HG03159 (cell line): ENCODE measurements around the gene ACAT2.
"Not testable (repeated sequence)": the region's sequence is repeated elsewhere in the genome, so short reads cannot be mapped to it uniquely, and the experiment has no call there.

ENCODE experiments used
- ATAC-seq: cut with Tn5 transposase; IDR thresholded peaks from one replicate; pipeline ENCODE4 v1.9.1; 2021; ENCODE audit warnings: mild to moderate bottlenecking, moderate library complexity; ENCODE audit not compliant: unreplicated experiment

The ACAT2 gene

DNA sequence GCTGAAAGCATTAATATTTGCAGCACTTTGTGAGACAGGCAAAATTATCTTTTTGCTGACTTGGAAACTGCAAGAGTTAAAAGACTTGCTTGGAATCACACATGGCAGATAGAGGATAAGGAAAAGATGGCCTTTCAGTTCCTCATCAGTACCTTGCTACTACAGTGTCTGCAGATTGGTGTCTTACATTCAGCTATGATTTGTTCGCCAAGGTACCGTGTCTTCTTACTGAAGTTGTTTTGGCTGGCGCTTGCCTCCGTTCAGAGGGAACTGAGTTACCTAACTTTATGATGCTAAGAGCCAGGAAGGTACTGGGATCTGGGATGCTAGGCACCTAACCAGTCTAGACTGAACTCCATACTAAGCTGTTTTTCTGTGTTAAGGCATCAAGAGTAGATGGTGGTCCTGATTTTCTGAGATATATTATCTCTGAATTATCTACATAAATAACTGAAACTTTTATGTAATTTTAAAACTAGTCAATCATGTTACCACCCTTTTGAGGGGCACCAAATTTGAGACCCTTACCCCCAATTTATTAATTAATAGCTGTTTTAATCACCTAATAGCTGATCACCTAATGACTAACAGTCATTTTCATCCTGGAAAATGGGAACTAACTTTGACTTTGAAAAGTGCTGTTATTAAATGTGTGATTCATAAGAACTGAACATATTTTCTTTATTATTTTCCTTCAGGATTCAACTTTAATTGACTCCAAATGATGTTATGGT lies 32.1 kb upstream of the ACAT2 start:
- ATAC-seq = no peak

DNA sequence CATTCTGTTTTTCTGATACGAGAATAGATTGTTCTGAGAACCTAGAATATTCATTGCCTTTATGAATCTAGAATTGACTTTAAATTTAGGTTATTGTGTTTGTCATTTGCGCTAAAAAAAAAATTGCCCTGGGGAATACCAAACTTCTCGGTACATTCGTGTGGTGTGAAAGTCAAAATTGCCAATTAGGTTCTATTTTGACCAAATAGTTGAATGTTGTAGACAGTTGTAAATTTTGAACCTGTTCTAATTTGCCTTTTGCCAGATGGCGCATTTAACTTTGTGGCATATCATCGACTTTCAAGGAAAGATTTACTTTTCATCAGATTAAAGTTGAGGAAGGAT lies 31.5 kb upstream of the ACAT2 start:
- no peak for ATAC-seq

DNA sequence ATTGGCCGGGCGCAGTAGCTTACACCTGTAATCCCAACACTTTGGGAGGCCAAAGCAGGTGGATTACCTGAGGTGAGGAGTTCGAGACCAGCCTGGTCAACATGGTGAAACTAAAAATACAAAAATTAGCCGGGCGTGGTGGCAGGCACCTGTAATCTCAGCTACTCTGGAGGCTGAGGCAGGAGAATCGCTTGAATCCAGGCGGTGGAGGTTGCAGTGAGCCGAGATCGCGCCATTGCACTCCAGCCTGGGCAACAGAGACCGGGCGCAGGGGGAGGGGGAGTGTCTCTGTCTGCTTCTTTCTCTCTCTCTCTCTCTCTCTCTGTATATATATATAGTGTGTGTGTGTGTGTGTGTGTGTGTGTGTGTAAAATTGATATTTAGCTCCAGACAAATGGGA lies 29.3 kb upstream of the ACAT2 start:
- not testable (repeated sequence) for ATAC-seq

DNA sequence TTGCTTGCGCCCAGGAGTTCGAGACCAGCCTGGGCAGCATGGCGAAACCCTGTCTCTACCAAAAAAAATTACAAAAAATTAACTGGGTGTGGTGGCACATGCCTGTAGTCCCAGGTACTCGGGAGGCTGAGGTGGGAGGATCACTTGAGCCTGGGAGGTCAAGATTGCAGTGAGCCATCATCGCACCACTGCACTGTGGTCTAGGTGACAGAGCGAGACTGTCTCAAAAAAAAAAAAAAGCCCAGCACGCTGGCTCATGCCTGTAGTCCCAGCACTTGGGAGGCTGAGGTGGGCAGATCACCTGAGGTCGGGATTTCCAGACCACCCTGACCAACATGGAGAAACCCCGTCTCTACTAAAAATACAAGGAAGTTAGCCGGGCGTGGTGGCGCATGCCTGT lies 28.4 kb upstream of the ACAT2 start:
- ATAC-seq = not testable (repeated sequence)

DNA sequence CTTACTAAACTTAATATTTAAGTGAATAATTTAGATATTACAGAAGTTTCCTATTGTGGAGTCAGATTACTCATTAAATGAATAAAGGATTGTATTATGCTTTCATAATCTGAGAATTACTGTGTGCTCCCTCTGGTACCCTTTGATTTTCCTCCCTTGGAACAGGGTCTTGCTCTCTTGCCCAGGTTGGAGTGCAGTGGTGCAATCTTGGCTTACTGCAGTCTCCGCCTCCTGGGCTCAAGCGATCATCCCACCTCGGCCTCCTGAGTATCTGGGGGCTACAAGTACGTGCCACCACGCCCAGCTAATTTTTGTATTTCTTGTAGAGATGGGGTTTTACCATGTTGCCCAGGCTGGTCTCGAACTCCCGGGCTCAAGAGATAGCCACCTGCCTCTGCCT lies 24.9 kb upstream of the ACAT2 start:
- no peak for ATAC-seq

DNA sequence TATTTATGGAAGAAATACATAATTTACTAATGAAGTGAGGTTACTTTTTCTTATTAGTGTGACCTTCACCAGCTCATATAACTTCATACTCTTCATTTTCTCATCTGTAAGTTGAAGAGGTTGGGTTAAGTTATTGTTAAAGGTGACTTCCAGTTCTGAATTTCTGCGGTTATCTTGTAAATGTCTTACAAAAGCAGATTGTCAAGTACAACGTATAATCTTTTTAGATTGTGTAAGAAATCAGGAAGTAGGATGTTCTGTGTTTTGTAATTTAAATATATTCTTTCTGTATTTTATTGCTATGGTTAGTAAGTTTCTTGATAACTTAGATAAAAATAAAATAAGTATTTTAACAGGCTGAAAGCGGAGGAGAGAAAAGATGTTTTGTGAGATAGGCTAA lies 22.5 kb upstream of the ACAT2 start:
- no peak for ATAC-seq

DNA sequence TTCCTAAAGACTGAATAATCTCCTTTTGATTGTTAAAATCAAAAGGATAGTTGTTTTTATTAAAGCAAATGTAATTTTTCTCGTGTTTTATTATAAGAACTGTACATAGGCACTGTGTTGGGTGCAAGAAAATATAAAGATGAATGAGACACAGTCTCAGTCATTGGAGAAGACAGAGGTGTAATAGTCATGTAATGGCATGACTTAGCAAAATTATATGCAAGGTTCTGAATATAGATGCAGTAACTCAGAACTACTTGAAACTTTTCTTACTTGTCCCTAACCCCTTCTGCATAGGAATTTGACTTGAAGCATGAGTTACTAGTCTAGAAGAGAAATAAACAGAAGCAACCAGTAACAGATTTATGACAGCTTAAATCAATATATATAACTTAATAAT lies 19.7 kb upstream of the ACAT2 start:
- ATAC-seq = no peak

DNA sequence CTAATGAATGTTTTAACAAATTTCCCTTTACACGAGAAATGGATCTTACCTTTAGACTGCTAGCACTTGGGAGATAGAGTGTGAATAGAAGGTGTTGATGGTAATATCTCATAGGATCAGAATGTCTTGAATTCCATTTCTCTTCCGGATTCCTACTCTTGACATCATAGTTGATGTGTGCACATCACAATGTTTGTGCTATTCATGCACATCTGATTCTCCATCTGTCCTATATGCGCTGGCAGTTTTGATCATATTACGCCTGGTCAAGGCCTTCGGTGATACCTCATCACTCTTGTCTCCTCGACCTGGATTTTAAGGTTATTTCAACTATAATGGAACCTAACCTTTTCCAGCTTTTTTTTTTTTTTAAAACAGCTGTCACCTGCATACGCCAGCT lies 16.8 kb upstream of the ACAT2 start:
- no peak for ATAC-seq

DNA sequence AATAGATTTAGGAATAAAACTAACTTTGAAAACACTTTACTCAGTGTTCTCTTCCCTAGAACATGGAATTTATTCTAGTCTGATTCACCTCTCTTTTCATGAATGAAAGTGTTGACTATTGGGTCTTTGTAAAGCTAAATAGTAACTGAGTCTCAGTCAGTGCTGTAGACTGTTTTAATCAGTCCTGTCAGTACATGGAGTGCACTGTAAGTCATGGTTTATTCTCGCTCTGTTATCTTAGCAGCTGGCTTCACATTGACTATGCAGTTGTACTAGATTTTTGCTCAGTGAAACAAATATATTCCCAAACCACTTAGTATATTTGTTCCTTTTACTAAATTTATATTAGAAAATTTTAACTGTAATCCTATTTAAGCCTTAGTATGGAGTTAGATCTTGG lies 15.1 kb upstream of the ACAT2 start:
- ATAC-seq = no peak

DNA sequence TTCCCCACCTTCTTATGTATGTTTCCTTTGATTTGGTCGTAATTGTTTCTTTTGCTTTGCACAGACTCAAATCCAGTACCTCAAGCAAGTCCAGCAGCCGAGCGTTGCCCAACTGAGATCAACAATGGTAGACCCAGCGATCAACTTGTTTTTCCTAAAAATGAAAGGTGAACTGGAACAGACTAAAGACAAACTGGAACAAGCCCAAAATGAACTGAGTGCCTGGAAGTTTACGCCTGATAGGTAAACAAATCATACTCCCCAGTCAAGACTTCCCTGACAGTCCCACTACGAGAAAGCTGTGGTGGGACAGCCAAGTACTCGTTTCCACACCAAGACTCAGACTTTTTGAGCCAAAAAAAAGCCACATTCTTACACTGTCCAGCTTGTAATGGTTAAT lies 13.7 kb upstream of the ACAT2 start:
- ATAC-seq = not testable (repeated sequence)

DNA sequence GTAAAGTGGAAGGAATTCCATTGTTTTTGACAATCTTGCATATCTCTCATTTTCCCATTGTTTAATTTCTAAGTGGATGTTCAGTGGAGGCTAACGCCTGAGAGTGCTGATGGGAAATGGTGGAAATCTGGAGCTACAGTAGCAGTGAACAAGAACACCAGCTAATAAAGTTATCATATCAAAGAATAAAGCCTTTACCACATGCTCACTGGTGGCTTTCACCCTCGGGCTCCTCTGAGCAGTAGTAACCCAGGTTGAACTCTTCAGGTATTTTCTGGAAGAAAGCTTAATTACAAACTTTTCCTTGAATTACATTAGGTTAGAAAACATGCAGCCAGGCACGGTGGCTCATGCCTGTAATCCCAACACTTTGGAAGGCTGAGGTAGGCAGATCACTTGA lies 10.4 kb upstream of the ACAT2 start:
- ATAC-seq = no peak

DNA sequence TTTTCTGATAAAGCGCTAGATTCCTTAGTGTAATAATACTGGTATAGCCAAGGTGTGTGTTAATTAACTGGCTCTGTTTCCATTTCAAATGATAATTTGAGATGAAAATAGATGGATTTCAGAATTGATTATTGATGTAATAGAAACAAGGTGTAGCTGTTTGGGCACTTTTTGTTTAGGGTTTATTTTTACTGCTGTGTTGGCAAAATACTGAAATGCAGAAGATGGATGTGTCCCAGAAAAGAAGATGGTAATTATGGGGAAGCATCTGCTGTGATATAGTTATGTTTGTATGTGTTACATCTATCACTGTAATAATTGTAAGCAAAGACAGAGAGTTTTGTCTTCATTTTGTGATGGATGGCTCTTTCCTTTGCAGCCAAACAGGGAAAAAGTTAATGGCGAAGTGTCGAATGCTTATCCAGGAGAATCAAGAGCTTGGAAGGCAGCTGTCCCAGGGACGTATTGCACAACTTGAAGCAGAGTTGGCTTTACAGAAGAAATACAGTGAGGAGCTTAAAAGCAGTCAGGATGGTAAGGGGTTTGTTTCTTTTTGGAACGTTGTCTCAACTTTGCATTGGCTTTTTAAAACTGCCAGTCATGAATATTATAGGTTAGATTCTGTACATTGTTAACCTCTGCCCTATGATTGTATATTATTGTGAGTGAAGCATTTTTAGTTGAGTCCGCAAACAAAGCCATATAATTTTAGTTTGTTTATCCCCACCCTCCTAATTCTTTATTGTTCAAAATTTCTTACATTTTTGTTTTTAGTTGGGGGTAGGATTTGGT lies 8.6 kb upstream of the ACAT2 start:
- no peak for ATAC-seq

DNA sequence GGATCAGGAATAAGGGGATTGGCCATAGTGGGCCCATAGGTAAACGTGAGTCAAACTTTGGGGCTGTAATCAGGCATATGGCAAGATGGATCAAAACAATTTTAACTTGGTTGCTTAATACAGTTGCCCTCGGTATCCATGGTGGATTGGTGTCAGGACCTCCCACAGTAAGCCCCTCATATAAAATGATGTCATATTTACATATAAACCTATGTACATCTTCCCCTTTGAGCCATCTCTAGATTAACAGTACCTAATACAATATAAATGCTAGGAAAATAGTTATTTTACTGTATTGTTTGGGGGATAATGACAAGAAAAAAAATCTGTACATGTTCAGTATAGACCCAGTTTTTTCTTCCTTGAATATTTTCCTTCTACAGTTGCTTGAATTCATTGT lies 7.4 kb upstream of the ACAT2 start:
- ATAC-seq = no peak

DNA sequence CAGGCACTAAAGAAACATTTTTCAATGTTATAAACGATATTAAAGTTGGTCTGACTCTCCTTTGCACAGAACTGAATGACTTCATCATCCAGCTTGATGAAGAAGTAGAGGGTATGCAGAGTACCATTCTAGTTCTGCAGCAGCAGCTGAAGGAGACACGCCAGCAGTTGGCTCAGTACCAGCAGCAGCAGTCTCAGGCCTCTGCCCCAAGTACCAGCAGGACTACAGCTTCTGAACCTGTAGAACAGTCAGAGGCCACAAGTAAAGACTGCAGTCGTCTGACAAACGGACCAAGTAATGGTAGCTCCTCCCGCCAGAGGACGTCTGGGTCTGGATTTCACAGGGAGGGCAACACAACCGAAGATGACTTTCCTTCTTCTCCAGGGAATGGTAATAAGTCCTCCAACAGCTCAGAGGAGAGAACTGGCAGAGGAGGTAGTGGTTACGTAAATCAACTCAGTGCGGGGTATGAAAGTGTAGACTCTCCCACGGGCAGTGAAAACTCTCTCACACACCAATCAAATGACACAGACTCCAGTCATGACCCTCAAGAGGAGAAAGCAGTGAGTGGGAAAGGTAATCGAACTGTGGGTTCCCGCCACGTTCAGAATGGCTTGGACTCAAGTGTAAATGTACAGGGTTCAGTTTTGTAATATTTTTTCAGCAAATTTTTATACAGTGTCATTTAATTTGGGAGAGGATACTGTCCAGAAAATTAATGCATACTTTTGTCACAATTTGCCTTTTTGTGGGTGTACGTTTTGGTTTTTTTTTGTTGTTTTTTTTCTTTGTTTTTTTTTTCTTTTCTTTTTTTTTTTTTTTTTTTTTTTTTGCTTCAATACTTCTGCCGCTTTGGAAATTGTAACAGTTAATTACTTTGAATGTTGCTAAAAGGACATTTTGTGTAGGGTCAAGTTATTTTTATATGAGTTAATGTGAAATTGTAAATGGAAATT lies 6.6 kb upstream of the ACAT2 start:
- ATAC-seq = no peak

DNA sequence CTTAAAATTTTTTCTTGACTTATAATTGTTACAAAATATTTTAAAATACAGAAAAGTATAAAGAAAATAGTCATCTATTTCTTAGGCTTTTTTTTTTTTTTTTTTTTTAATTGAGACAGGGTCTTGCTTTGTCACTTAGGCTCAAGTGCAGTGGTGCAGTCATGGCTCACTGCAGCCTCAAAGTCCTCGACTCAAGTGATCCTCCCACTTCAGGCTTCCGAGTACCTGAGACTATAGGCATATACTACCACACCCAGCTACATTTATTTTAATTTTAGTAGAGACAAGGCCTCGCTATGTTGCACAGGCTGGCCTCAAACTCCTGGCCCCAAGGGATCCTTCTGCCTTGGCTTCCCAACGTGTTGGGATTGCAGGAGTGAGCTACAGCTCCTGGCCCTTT lies 5.3 kb upstream of the ACAT2 start:
- ATAC-seq = no peak

DNA sequence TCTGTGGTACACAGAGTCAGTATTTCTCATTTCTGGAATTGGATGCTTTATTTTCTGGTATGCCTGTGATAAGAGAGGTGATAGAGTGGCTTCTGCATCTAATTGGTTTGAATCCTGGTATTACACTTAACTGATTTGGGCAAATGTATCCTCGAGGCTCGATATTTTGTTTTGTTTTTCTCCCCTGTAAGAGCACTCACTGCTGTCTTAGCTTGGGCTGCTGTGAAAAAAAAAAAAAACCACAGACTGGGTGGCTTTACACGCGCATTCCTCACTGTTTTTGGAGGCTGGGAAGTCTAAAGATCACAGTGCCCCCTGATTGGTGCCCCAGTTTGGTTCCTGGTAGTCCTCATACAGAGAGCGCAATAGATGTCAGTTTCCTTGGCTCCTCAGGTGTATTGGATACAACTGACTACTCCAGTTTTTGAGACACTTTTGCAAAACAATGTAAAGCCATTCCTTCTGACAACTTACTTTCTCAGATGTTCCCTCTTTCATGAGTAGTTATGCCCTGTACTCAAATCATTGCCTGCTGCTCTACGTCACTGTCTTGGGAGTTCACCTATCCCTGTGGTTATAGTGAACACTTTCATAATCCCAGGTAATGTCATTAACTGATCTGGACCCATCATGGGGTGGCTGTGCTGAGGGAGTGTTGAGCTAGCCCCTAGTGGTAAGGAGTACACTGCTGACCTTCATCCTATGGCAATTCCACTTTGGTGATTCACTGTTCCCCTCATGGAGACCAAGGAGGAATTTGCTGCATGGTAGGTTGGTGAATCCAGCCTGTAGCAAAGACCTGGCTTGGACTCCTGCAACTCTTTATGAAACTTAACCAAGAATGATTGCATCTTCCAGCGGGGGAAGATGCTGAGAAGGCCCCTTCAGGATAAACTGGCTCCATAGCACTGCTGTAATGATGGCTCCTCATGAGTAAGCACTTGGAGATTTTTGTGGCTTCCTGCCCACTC lies 3.5 kb upstream of the ACAT2 start:
- no peak for ATAC-seq

DNA sequence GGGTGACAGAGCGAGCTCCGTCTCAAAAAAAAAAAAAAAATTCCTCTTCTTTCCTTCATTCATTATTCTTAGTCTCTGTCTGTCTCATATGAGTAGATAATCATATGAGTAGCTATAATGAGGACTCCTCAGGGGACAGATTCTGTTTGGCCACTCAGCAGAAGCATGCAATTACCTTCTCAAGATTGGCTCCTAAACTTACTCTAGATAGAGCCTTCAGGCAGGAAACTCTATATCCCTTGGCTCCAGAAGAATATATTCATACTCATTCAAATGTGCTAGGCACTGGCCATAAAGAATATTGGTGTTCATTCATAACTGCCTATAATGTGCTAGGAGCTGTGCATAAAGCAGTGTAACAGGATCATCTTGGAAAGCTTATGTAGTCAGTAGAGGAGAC lies 2.2 kb upstream of the ACAT2 start:
- ATAC-seq = no peak

DNA sequence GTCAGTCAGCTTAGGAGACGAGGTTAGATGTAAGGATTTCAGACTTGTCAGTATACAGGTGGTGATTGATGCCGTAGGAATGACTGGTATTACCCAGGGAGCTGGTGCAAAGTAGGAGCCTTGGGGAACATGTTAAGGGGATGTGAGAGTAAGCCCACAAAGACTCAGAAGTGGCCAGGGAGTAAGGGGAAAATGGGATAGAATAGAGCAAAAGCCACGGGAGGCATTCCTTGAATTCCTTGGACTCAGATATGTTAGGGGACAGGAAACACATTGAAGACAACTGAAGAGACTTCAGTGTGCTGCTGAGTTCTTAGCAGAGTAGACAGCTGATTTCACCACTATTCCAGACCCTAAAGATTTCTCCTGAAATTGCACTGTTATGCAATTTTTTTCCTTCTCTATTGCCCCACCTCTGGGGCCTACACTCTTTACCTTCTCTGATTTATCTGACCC lies 1.2 kb upstream of the ACAT2 start:
- ATAC-seq = no peak

DNA sequence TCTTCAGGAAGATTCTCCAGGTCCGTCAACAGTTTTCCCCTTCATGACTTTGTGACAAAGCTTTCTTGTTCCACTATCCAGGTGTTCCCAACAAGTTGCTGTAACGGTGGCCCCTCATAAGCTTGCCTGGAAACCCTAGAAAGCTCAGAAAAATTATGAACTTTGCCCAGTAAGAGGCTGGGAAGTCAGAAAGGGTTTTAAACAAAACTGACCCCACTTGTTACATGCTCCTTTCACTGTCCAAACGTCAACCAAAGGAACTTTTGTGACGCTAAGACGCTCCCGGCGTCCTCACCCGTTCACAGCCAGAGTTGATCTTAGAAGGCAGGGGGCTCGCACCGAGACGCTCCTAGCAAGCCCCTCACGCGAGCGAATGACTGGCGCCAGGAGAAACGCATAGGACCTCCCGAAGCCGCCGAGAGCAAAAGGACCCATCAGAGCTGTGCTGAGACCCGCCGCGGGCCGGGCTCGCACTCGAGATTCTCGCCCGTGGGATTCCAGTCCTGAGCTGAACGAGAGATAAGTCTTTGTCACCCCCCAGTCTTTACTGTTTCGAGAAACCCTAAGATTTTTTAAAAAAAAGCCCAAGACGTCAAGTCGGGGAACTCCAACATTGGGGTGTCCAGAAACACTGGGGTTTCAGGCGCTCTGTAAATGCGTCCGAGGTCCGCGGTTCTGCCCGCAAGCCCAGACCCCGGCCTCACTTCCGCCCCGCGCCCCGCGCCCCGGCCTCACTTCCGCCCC lies 544 bp upstream of the ACAT2 start:
- no peak for ATAC-seq
